Measurements from ENCODE around the gene CNPY1.

The CNPY1 gene

GRCh38 chr7:155464948-155465739 is 81.2 kb downstream of the CNPY1 start:
- DNase-seq, result no peak

GRCh38 chr7:155464183-155464582 is 82.2 kb downstream of the CNPY1 start:
- DNase-seq, result no peak

GRCh38 chr7:155463114-155463811 is 83.1 kb downstream of the CNPY1 start:
- DNase-seq, result no peak

GRCh38 chr7:155462163-155462735 is 84.1 kb downstream of the CNPY1 start:
- DNase-seq, result no peak

- DNase-seq, result no peak
These were observed 84.7 kb downstream of the CNPY1 start for GRCh38 chr7:155461631-155462030.

GRCh38 chr7:155460926-155461613 is 85.3 kb downstream of the CNPY1 start:
- no peak for DNase-seq

- DNase-seq, result no peak
These were observed 86.5 kb downstream of the CNPY1 start for GRCh38 chr7:155459700-155460461.

GRCh38 chr7:155458878-155459699 is 87.3 kb downstream of the CNPY1 start:
- DNase-seq, result no peak

- no peak for DNase-seq
These were observed 88.1 kb downstream of the CNPY1 start, which contains the start of gene EN2 for GRCh38 chr7:155458111-155458877. EN2 (plus strand) TSS chr7:155458129; CDS start chr7:155458378, 249 bp downstream.

- DNase-seq, result no peak
These were observed 88.7 kb downstream of the CNPY1 start for GRCh38 chr7:155457544-155458110.

- peak; percentile 59 for DNase-seq
These were observed 89.4 kb downstream of the CNPY1 start for GRCh38 chr7:155456738-155457543.

GRCh38 chr7:155455776-155456737 is 90.3 kb downstream of the CNPY1 start:
- no peak for DNase-seq

GRCh38 chr7:155455132-155455693 is 91.1 kb downstream of the CNPY1 start:
- DNase-seq, result no peak

- no peak for DNase-seq
These were observed 91.9 kb downstream of the CNPY1 start for GRCh38 chr7:155454183-155455112.

GRCh38 chr7:155453296-155454182 is 92.8 kb downstream of the CNPY1 start:
- DNase-seq, result no peak

Measured in suppressor macrophage treated with lipopolysaccharide for 4 hours (primary cell).